NCI-H1417 treated with DMSO at 0.1 percent for 48 hours (cell line): ENCODE data around the gene GDA.

Experiments used
- DNase-seq: peaks from one replicate; lab custom pipeline; 2025; lab: John Stamatoyannopoulos, UW

GDA gene

GRCh38 chr9:72150661-72151060 is 1.4 kb downstream of the GDA start:
- DNase-seq, result no peak

DNA sequence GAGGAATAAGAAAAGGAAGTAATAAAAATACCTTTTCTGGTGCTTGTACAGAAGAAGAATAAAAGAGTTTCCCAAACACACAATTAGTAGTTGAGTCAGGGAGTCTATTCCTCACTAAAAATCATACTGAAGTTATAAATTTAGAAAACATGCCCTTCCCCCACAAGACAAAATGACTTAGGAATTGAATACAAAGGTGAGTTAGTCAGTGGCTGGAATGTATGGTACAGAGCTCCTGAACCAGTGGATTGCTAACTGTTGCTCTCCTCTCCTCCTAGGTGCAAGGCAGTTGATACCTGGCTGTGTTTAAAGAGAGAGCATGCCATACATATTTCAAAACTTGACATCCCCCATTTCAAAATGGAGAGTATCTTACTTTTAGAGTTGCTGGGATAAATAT is 1.9 kb downstream of the GDA start:
- DNase-seq, result no peak

DNA sequence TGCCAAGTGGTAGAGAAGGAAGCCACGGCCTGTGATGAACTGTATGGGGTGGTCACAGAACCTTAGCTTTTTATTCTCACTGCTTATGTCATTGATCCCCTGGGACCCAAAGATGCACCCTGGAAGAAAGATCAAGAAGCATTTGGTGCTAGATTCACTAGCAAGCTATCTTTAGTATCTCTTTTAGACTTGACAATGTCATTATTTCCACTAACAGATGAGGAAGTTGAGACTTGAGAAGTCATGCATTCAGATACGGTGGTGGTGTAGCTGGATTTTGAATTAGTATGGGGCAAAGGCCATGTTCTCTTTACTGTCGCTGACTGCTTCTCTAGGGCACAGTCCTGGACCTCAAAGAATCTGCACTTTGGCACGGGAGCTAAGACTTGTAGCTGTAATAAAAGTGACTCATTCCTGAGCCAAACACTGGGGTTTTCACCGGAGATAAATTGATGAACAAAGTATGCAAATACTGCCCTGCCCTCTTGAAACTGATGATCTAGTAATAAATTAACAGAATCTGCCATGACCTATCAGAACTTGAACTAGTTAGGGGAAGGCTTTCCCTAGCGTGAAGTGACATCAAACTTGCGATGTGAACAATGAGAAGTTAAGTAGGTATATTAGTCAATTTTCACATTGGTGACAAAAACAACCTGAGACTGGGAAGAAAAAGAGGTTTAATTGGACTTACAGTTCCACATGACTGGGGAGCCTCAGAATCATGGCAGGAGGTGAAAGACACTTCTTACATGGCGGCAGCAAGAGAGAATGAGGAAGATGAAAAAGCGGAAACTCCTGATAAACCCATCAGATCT is 5.4 kb downstream of the GDA start:
- no peak for DNase-seq

DNA sequence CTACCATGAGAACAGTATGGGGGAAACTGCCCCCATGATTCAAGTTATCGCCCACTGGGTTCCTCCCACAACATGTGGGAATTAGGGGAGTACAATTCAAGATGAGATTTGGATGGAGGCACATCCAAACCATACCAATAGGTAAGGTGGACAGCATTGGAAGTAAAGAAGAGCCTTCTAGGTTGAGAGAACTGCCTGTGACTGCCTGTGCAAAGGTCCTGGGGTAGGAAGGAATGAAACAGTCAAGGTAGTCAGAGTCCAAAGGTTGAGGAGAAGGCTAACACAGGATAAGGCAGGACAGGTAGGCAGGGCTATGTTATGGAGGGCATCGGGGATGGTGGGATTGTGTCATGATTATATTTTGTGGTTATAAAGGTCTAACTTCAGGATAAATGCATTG is 6.1 kb downstream of the GDA start:
- DNase-seq, result no peak

- no peak for DNase-seq
These were observed 7.3 kb downstream of the GDA start for GRCh38 chr9:72156586-72156985.

GRCh38 chr9:72158680-72159079 is 9.4 kb downstream of the GDA start:
- DNase-seq, result no peak

- no peak for DNase-seq
These were observed 11.3 kb downstream of the GDA start for GRCh38 chr9:72160446-72161123.

DNA sequence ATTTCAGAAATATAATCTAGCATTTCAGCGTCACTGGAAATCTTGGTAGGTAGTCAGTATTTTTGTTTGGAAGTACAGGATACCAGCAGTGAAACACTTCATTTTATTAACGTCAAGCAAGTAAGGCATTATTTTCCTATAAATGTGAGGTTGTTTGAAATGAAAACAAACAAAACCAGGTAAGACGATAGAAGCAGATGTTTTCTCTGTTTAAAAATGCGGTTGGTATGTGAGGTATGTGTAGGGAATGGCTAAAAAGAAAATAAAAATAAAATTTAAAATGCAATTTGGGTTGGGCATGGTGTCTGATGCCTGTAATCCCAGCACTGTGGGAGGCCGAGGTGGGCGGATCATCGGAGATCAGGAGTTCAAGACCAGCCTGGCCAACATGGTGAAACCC is 16.1 kb downstream of the GDA start:
- DNase-seq, result no peak

GRCh38 chr9:72165821-72166547 is 16.7 kb downstream of the GDA start:
- DNase-seq, result no peak

- no peak for DNase-seq
These were observed 18.8 kb downstream of the GDA start for GRCh38 chr9:72168075-72168474.

GRCh38 chr9:72169178-72169577 is 19.9 kb downstream of the GDA start:
- no peak for DNase-seq

- DNase-seq, result no peak
These were observed 23.8 kb downstream of the GDA start for GRCh38 chr9:72173080-72173479.

DNA sequence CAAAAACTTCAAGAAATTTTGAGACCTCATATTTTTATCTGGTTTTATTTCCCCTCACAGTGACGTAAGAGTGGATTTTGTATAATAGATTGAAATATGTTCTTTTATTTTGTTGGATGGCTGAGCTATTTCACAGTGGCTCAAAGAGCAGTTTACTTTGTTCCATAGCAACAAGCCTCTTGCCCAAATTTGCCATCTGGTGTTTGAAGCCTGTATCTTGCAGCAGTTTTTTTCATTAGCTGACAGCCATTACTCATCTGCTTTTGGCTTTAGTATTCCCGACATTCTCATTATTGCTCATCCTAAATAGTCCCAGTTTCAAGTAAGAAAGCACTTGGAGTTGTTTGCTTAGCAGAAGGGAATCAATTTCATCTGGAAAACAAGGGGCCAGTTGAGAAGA is 36.3 kb downstream of the GDA start:
- DNase-seq, result no peak

- DNase-seq, result no peak
These were observed 38.0 kb downstream of the GDA start for GRCh38 chr9:72187121-72187695.

DNA sequence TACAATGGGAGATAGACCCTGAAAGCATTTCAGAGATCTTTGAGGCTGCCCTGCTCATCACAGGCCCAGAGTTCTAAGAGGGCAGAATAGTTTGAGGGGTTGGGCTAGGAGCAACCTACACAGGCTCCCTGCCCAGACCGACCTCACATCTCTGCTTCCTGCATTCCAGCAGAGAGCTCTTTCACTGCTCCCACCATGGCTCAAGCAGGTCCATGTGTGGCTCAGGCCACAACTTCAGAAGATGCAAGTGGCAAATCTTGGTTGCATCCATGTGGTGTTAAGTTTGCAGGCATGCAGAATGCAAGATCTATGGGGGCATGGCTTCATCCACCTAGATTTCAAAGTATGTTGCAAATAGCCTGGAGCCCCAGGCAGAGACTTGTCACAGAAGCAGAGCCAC is 39.0 kb downstream of the GDA start:
- DNase-seq, result no peak

- DNase-seq, result no peak
These were observed 44.2 kb downstream of the GDA start for GRCh38 chr9:72193478-72193881.

DNA sequence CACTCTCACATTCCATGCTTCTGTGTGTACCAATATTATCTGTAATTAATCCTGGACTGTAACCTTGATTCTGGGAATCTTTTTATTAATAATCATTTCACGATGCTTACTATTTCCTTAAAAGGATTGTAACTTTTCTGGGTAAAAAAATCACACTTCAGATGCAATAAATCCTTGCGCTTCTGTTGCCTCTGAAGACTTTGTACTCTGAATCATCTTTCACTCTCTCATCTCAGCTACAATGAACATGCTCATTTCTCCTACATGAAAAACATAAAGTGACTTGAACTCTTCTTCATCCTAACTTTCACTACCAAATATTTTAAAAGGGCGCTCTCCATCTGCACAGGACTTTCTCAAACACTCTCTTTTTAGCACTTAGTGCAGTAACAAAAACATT is 50.0 kb downstream of the GDA start:
- no peak for DNase-seq

DNA sequence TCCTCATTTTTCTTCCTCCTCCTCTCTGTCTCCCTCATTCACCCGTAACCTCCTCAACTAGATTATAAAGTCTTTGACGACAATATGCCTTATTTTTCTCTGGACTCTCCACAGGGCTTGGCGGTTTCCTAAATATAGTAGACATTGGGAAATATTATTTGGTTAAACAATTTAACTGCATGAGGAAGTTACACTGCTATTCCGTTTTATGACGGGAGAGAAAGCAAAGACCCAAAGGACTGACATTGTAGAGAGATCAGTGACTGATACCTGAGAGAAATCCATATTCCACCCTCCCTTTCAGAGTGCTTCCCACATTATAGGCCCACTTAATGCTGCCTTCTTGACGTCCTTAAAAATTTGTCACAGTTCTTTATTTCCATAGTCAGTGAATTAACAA is 51.2 kb downstream of the GDA start:
- DNase-seq, result no peak

DNA sequence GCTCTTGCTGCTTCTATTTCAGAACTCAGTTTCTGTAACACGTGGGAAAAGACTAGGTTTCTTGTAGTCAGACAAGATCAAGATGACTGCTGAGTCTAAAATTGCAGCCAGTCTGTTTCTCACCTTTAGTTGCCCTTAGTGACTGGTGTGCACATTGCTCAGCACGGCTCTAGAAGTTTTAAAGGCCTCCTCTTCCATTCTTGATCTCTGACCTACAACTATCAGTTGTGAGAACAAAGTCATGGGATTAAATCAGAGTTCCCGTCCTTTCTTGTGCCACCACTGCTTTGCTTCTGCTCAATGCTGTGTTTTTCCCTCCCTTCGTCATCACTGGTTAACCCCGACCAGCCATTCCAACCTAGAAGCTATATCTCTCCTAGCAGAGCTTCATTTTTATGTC is 52.8 kb downstream of the GDA start:
- DNase-seq, result no peak

- no peak for DNase-seq
These were observed 54.1 kb downstream of the GDA start for GRCh38 chr9:72203205-72203803.

- no peak for DNase-seq
These were observed 54.8 kb downstream of the GDA start for GRCh38 chr9:72204062-72204461.

DNA sequence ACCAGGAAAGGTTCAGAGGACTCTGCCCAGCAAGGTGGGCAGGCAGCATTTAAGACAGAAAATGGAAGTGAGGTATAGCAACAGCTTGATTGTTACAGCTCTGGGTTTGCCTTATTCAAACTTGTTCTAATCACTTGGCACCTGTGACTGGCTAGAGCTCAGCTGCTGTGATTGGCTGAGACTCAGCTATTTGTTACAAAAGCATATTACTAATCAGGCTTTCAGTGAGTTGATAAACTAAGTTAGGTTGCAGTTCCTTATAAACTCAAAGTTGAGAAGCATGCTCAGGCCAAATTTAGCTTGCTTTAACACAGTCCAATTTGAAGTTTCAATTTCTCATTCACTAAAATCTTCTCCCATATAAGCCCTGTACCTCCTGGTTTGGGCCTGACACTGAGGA is 56.3 kb downstream of the GDA start:
- DNase-seq, result no peak
